ENCODE data around the gene LRRC32. TPM values are rescaled to one million over a fixed set of nuclear protein-coding genes. Genes with fewer than 3 reads are reported as not detected.

LRRC32 gene
- total RNA-seq, 1 experiment from 2014 or later = not detected

- no peaks in the 10 kb centered on the region for H3K4me1 ChIP-seq (ENCODE audit: insufficient read depth, low read length)
- no TSS peak for BruUV-seq (replicated peaks)
- DNase-seq = no peak
Observed at GRCh38 chr11:76668362-76669155, 2.0 kb downstream of the LRRC32 start.

GRCh38 chr11:76667856-76668255, 2.7 kb downstream of the LRRC32 start:
- H3K27me3 ChIP-seq (ENCODE audit: low read length) = peaks cover 18% of the 10 kb centered on the region
- DNase-seq (no peak), ATAC-seq (no peak)
- H3K79me2 ChIP-seq (ENCODE audit: low read length) = no peaks in the 10 kb centered on the region
- H3K36me3 ChIP-seq (ENCODE audit: low read depth, low read length) = no peaks in the 10 kb centered on the region
- H3K4me2 ChIP-seq (ENCODE audit: low read length) = no peak overlapping the region
- no peaks in the 10 kb centered on the region for H3K9me3 ChIP-seq (ENCODE audit: low read length)
- no peak overlapping the region for H3K4me3 ChIP-seq (ENCODE audit: low read length)
- H3K27ac ChIP-seq (ENCODE audit: low read length) = no peak overlapping the region
- POLR2A ChIA-PET (ENCODE audit: unreplicated experiment) = no interaction called here
- BruUV-seq (replicated peaks) = no TSS peak
- H3K9me2 ChIP-seq (replicated peaks; ENCODE audit: low read length) = no peaks in the 10 kb centered on the region
- TF ChIP-seq CTCF (conservative IDR thresholded peaks at IDR 0.05; ENCODE audit: low read depth, low read length) = no peak
- no peak for TF ChIP-seq EZH2 (IDR thresholded peaks at IDR 0.05; ENCODE audit: low read length, unreplicated experiment)
- TF ChIP-seq EZH2phosphoT487 (IDR thresholded peaks at IDR 0.05; ENCODE audit: borderline replicate concordance, low read length) = no peak
- no peak overlapping the region for H3K9ac ChIP-seq (ENCODE audit: low read length)
- no peaks in the 10 kb centered on the region for H3K4me1 ChIP-seq (ENCODE audit: insufficient read depth, low read length)
- H4K20me1 ChIP-seq (ENCODE audit: low read length) = no peaks in the 10 kb centered on the region
- CTCF ChIA-PET = no interaction called here
- no peak overlapping the region for H2AFZ ChIP-seq (ENCODE audit: low read length)
- H3F3A ChIP-seq (ENCODE audit: low read length, unreplicated experiment) = no peaks in the 10 kb centered on the region
- intact Hi-C loops (cut with micrococcal nuclease) = no loop called here

More at GRCh38 chr11:76668362-76669155, 2.0 kb downstream of the LRRC32 start:
- ATAC-seq = no peak
- Histone ChIP-seq H3K27me3 (ENCODE audit: low read length) (peaks cover 18% of the 10 kb centered on the region), H3K27ac (ENCODE audit: low read length) (no peak overlapping the region), H3K9me3 (ENCODE audit: low read length) (no peaks in the 10 kb centered on the region), H3K9ac (ENCODE audit: low read length) (no peak overlapping the region), H3K4me3 (ENCODE audit: low read length) (no peak overlapping the region), H3F3A (ENCODE audit: low read length, unreplicated experiment) (no peaks in the 10 kb centered on the region), H3K36me3 (ENCODE audit: low read depth, low read length) (no peaks in the 10 kb centered on the region), H3K9me2 (replicated peaks; ENCODE audit: low read length) (no peaks in the 10 kb centered on the region), H3K4me2 (ENCODE audit: low read length) (no peak overlapping the region), H3K79me2 (ENCODE audit: low read length) (no peaks in the 10 kb centered on the region), H4K20me1 (ENCODE audit: low read length) (no peaks in the 10 kb centered on the region), H2AFZ (ENCODE audit: low read length) (no peak overlapping the region)
- TF ChIP-seq EZH2phosphoT487 (IDR thresholded peaks at IDR 0.05; ENCODE audit: borderline replicate concordance, low read length) (no peak), CTCF (conservative IDR thresholded peaks at IDR 0.05; ENCODE audit: low read depth, low read length) (no peak), EZH2 (IDR thresholded peaks at IDR 0.05; ENCODE audit: low read length, unreplicated experiment) (no peak)
- ChIA-PET CTCF (no interaction called here), POLR2A (ENCODE audit: unreplicated experiment) (no interaction called here)
- intact Hi-C loops (cut with micrococcal nuclease) = no loop called here

GRCh38 chr11:76667271-76667818, 3.2 kb downstream of the LRRC32 start:
- Histone ChIP-seq H3K4me1 (ENCODE audit: insufficient read depth, low read length) (no peaks in the 10 kb centered on the region), H2AFZ (ENCODE audit: low read length) (no peak overlapping the region), H3K9me3 (ENCODE audit: low read length) (no peaks in the 10 kb centered on the region), H3F3A (ENCODE audit: low read length, unreplicated experiment) (no peaks in the 10 kb centered on the region), H4K20me1 (ENCODE audit: low read length) (no peaks in the 10 kb centered on the region), H3K27me3 (ENCODE audit: low read length) (peaks cover 18% of the 10 kb centered on the region), H3K4me3 (ENCODE audit: low read length) (no peak overlapping the region), H3K9ac (ENCODE audit: low read length) (no peak overlapping the region), H3K79me2 (ENCODE audit: low read length) (no peaks in the 10 kb centered on the region), H3K4me2 (ENCODE audit: low read length) (no peak overlapping the region), H3K36me3 (ENCODE audit: low read depth, low read length) (no peaks in the 10 kb centered on the region), H3K9me2 (replicated peaks; ENCODE audit: low read length) (no peaks in the 10 kb centered on the region), H3K27ac (ENCODE audit: low read length) (no peak overlapping the region)
- ATAC-seq = no peak
- no peak for DNase-seq
- TF ChIP-seq EZH2phosphoT487 (IDR thresholded peaks at IDR 0.05; ENCODE audit: borderline replicate concordance, low read length) = no peak
- ChIA-PET CTCF (no interaction called here), POLR2A (ENCODE audit: unreplicated experiment) (no interaction called here)
- intact Hi-C loops (cut with micrococcal nuclease) = no loop called here
- BruUV-seq (replicated peaks) = no TSS peak

All from PC-3 (cell line).